HTERT RPE-1 (cell line): Measurements from ENCODE around the gene VWA5A.
"Not testable (repeated sequence)": the region's sequence is repeated elsewhere in the genome, so short reads cannot be mapped to it uniquely, and the experiment has no call there.

Source experiments
- in situ Hi-C: fragments of 300-500 bp; cut with MboI; formaldehyde crosslinking; loops from 4 replicates; pipeline ENCODE4 v1.14.3; 2020; ENCODE audit warnings: low sequenced_read_pairs

Gene VWA5A

DNA sequence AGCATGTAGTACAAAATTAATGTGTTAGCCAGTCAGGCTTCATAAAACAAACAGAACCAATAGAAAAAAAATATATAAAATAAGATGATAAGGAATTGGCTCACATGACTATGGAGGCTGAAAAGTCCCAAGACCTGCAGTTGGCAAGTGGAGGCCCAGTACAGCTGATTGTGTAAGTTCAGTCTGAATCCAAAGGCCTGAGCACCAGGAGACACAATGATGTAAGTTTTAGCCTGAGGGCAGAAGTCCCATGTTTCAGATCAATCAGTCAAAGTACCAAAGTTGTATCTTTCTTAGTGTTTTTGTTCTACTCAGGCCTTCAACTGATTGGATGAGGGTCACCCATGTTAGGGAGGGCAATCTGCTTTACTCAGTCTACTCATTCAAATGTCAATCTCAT lies 53.5 kb downstream of the VWA5A start:
- in situ Hi-C loops, result no loop called here

- in situ Hi-C loops, result not testable (repeated sequence)
Measured at GRCh38 chr11:124170315-124170714, 55.1 kb downstream of the VWA5A start.

DNA sequence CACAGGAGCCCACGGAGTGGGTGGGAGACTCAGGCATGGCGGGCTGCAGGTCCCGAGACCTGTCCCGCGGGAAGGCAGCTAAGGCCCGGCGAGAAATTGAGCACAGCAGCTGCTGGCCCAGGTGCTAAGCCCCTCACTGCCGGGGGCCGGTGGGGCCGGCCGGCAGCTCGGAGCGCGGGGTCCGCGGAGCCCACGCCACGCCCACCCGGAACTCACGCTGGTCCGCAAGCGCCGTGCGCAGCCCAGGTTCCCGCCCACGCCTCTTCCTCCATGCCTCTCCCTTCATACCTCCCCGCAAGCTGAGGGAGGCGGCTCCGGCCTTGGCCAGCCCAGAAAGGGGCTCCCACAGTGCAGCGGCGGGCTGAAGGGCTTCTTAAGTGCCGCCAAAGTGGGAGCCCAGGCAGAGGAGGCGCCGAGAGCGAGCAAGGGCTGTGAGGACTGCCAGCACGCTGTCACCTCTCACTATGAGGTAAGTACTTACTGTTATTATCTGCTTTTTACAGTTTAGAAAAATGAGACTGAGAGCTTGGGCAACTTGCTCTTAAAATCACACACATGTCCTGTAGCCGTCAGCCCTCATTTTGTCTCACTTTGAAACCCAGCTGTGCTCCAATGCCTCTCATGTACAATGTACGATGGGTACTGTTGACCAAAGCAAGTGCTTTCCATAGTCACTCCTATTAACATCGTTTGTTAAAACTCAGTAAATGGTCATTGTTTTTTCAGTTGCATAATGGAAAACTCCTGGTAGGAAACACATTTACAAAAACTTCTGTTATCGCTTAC lies 55.7 kb downstream of the VWA5A start:
- in situ Hi-C loops, result no loop called here

DNA sequence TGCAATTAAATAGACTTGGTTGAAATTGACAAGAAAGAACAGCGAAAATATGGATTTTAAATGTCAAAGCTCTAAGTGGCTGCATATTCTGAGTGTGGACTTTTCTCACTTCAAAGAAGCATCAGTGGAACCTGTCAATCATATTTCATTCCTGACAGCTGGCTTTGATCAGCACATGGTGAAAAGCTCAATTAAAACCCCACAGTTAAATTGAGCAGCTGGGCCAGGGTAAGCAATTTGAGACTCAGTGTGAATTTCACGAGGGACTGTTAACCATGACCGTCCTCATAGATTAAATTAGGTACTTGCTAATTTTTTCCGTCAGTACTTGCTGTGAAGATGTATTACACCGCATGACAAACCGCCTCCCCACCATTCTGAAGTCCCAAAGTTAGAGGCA lies 56.9 kb downstream of the VWA5A start:
- in situ Hi-C loops, result no loop called here

DNA sequence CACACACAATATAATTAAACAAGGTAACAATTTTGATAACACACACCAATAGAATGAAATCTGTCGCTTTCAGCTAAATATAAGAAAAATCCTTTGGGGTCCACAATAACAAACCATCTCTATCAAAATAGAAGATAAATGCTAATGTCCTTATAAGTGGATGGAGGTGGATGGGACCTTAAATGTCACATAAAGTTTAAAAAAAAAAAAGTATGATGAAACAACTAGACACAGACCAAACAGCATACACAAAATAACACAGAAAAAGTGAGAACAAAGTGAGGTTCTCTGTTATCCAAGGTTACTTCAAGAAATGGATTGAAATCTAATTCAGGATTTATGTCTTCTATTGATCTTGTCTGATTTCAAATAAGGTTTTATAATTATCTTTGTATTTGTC lies 57.3 kb downstream of the VWA5A start:
- in situ Hi-C loops, result no loop called here

- in situ Hi-C loops, result no loop called here
Measured at GRCh38 chr11:124174001-124174583, 58.8 kb downstream of the VWA5A start.

GRCh38 chr11:124176925-124177715 lies 61.9 kb downstream of the VWA5A start:
- in situ Hi-C loops, result no loop called here

- in situ Hi-C loops, result no loop called here
Measured at GRCh38 chr11:124179310-124179709, 64.1 kb downstream of the VWA5A start.

DNA sequence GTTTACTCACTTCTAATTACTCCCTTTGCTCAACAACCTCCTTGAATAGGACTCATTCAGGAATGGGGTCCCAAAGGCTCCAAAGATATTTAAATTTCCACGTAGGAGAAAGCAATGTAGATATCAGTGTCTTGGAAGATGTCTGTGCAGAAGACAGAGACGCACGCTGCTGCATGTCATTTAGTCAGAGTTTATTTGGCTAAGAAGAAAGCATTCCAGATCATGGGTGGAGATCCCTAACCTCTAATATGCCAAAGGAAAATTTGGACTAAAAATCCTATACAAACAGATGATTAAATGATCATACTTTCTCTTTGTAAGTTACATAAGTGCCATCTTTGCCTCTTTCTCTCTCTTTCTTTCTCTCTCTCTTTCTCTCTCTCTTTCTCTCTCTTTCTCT lies 67.8 kb downstream of the VWA5A start, which contains the start of gene OR10D3:
OR10D3 (plus strand) TSS at position 278 of the 400 bp plus-strand sequence. CDS start 1,925 bp downstream, outside the sequence.
- in situ Hi-C loops, result no loop called here

DNA sequence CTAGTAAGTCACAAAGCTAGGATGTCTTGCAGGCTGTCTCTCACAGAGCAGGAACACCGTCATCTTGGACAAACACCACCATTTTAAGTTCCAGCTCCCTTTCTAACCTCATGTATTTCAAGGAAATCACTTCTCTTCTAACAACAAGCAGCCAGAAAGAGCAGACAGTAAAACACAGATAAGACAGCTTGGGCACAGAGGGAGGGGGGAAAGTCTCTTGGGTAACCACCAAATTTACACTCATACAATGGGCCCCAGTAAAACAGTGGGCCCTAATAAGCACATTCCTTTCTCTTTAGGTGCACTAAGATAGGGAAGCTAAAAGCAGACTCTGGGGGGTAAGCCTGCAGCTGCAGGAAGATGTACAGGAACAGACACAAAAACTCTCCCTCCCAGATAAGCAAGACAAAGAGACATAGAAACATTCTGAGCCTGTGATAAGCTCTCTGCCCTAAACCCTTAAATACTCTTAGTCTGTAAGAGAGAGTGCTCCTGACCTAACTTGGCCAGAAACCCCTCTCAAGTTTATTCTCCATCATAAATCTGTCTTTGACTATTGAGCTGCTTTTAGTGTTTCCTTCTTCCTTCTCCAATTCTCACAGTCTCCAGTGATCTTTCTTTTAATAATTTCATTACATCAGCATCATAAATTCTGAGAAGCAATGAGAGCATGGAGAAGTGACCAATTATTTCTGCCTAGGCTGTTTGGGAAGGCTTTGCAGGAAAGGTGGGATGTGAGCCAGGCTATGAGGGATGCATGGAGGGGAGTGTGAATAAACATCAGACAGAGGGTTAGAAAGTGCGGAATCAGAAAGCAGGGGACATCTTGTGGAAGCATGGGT lies 75.3 kb downstream of the VWA5A start:
- in situ Hi-C loops, result no loop called here

DNA sequence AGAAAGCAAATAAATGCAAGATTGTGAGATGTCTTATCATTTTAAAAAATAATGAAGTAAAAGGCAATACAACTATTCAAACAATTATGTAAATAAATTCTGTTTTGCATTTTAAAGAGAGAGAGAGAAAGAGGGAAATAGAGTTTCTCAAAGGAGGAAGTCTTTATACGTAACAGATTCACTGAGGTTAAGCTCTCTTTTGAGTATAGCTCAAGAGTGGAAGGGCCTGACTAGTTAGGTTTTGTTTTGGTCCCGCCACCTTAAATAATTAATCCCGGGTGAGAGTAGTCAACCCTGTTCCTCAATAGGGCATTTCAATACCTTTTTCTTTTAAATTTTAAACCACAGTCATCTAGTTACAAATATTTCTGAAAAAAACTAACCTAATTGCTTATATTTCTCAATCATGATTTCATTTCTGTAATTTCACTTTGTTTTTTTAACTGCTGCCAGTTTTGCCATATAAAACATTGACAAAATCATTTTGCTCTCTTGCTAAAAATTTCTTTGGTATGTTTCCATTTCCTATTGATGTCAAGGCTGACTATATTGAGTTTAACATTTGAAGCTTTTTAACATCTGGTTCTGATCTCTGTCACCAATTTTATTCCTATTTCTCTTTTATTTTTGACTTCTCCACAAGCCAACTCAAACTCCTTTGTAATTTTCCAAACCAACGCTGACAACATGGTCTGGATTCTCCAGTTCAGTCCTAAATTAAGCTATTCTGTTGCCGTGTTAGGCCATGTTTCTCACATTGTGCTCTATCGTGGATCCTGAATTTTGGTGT lies 78.2 kb downstream of the VWA5A start:
- in situ Hi-C loops, result no loop called here

DNA sequence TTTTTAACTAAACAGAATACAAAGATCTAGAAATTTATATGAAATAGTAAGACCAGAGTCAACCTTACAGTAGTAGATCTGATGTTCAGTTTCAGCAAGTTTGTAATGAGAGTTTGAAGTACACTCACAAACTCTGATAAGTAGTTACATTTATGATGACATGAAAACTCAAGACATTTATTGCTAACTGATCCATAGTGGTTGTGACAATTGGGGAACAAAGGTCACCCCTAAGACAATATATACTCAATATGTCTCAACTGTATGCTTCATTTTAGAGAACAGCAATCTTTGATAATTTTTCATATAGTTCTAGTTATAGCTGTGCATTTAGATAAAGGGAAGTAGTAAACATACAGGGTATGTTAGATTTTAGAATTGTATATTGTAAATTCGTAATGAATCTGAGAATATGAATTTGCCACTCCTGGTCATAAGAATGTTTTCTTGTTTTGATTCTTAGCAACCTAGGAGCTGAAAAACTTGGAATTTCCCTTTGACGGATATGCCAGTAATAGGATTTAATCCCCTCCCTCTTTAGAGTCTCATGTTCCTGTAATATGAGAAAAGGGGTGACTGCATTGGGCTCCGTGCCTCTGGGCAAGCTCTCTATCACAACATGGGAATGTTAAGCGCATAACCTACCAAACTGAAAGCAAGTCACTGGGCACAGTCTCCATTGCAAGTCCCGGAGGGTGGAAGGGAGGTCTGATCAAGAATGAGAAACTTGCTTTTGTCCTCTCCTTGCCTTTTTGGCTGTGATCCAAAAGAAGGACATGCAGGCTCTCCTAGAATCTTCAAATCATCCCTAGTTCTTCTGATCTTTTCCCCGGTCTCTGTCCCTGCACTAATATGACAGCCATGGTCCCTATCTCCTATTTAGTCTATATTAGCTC lies 79.3 kb downstream of the VWA5A start:
- in situ Hi-C loops, result no loop called here

GRCh38 chr11:124195189-124195734 lies 80.0 kb downstream of the VWA5A start:
- in situ Hi-C loops, result no loop called here
